Activated CD8-positive, alpha-beta T cell treated with anti-CD3 and anti-CD28 coated beads, Interleukin-2, amount 10 ng/mL, durations not matched to agents 7 days and 5 days (primary cell): ENCODE measurements around the gene SRPK3. TPM values are rescaled to one million over a fixed set of nuclear protein-coding genes. Genes with fewer than 3 reads are reported as not detected.
A peak's percentile ranks its signal among the peaks of the same experiment; 100 is the strongest.

ENCODE experiments used
- ATAC-seq: fragments of 150-1000 bp; cut with Tn5 transposase; one replicate; pipeline ENCODE4 v1.10.0; 2021; ENCODE audit warnings: moderate library complexity
- CTCF ChIA-PET: fragments of 350-600 bp; sonication (Branson Sonifier 250); formaldehyde crosslinking; loops from one replicate; lab custom pipeline; 2021; ENCODE audit warnings: antibody characterized with exemption; lab: Charles Lee
- POLR2A ChIA-PET: fragments of 350-600 bp; sonication (Branson Sonifier 250); formaldehyde crosslinking; loops from one replicate; lab custom pipeline; 2021; ENCODE audit warnings: antibody characterized with exemption; lab: Charles Lee
- DNase-seq: peaks from one replicate; pipeline ENCODE4 v3.0.0-alpha.2; 2020
- H3K27ac Mint-ChIP-seq: one replicate; pipeline ENCODE4 v1.8.0; 2021; ENCODE audit warnings: mild to moderate bottlenecking, mixed read lengths
- H3K27me3 Mint-ChIP-seq: one replicate; pipeline ENCODE4 v1.8.0; 2021; ENCODE audit warnings: low read depth, mixed read lengths
- H3K36me3 Mint-ChIP-seq: one replicate; pipeline ENCODE4 v1.8.0; 2021; ENCODE audit warnings: low read depth, mixed read lengths
- H3K4me1 Mint-ChIP-seq: one replicate; pipeline ENCODE4 v1.8.0; 2021; ENCODE audit warnings: low read depth, mixed read lengths
- H3K4me3 Mint-ChIP-seq: one replicate; pipeline ENCODE4 v1.8.0; 2021; ENCODE audit warnings: mild to moderate bottlenecking, mixed read lengths
- H3K9me3 Mint-ChIP-seq: one replicate; pipeline ENCODE4 v1.8.0; 2022; ENCODE audit warnings: mixed read lengths; ENCODE audit not compliant: insufficient read depth
- total RNA-seq, 2 experiments: library from RNA; stranded (reverse); gene quantifications; one replicate each; pipeline ENCODE4 v1.2.3, GENCODE V29; 2021

SRPK3 gene
- total RNA-seq, 2 experiments from 2014 or later: not detected

DNA sequence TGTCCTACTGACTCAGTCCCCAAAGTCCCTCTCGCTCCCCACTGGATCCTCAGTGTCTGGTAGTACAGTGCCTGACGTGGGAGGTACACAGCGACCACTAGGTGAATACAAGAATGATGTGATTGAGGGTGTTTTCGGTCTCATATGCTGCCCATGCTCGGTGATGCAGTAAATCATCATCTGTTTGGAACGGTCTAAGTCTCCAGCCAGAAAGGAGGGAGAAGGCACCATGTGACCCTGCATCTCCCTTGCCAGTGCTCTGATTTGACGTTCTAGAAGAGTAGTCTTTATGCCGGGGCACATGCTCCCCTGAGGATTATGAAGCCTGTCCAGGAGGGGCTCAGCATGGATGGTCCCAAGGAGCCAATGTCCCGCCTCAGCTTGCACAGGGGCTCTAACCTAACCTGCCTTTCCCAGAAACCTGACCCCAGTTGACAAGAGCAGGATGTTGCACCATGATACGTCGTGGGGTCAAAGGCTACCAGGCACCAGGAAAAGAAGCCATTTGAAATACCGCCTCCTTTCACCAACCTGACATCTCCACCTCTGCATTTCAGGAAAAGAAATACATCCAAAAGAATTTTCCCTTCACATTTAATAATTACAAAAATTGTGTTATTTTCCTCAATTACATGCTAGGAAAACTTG lies 30.6 kb upstream of the SRPK3 start:
- no peak overlapping the region for H3K27ac Mint-ChIP-seq
- DNase-seq: no peak
- no peaks in the 10 kb centered on the region for H3K36me3 Mint-ChIP-seq
- POLR2A ChIA-PET: no interaction called here
- CTCF ChIA-PET: no interaction called here
- H3K4me1 Mint-ChIP-seq: no peaks in the 10 kb centered on the region
- H3K27me3 Mint-ChIP-seq: peaks cover 10% of the 10 kb centered on the region
- no peak for ATAC-seq
- H3K4me3 Mint-ChIP-seq: no peak overlapping the region
- no peaks in the 10 kb centered on the region for H3K9me3 Mint-ChIP-seq

DNA sequence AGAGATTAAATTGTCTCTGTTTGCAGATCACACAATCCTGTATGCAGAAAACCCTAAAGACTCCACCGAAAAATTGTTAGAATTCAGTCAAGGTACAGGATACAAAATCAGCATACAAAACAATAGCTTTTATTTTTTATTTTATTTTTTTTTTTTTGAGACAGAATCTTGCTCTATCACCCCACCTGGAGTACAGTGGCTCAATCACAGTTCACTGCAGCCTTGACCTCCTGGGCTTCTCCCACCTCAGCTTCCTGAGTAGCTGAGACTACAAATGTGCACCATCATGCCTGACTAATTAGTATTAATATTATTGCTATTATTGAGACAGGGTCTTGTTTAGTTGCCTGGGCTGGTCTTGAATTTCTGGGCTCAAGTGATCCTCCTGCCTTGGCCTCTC lies 25.7 kb upstream of the SRPK3 start:
- Mint-ChIP-seq H3K27me3 (peaks cover 10% of the 10 kb centered on the region), H3K4me3 (no peak overlapping the region), H3K36me3 (no peaks in the 10 kb centered on the region), H3K27ac (no peak overlapping the region), H3K4me1 (no peaks in the 10 kb centered on the region), H3K9me3 (no peaks in the 10 kb centered on the region)
- ChIA-PET CTCF (interaction anchor here (1.0 kb wide), 1 partner anchor 195 kb away, joined by 3 read pairs; no protein-coding TSS in a partner anchor), POLR2A (no interaction called here)
- ATAC-seq (no peak), DNase-seq (no peak)

DNA sequence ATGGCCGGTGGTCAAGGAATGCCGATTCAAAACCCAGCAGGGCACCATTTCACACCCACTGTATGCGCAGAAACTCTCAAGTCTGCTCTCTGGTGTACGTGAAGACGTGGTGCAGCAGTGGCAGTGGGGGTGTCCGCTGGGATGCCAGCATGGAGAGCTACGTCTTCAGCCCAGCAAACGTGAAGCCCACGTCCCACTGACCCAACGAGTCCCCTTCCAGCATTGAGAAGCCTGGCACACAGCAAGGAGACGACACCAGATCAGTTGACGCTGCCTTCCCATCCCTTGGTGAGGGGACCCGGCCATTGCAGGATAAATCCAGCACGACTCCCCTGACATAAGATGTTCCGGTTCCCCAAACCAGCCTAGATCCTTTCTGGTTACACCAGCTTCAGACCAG lies 19.0 kb upstream of the SRPK3 start:
- H3K36me3 Mint-ChIP-seq: no peaks in the 10 kb centered on the region
- ATAC-seq (no peak), DNase-seq (no peak)
- H3K4me3 Mint-ChIP-seq: no peak overlapping the region
- H3K9me3 Mint-ChIP-seq: no peaks in the 10 kb centered on the region
- peaks cover 4% of the 10 kb centered on the region for H3K27me3 Mint-ChIP-seq
- no peak overlapping the region for H3K27ac Mint-ChIP-seq
- POLR2A ChIA-PET: no interaction called here
- H3K4me1 Mint-ChIP-seq: peaks cover 15% of the 10 kb centered on the region
- CTCF ChIA-PET: no interaction called here

DNA sequence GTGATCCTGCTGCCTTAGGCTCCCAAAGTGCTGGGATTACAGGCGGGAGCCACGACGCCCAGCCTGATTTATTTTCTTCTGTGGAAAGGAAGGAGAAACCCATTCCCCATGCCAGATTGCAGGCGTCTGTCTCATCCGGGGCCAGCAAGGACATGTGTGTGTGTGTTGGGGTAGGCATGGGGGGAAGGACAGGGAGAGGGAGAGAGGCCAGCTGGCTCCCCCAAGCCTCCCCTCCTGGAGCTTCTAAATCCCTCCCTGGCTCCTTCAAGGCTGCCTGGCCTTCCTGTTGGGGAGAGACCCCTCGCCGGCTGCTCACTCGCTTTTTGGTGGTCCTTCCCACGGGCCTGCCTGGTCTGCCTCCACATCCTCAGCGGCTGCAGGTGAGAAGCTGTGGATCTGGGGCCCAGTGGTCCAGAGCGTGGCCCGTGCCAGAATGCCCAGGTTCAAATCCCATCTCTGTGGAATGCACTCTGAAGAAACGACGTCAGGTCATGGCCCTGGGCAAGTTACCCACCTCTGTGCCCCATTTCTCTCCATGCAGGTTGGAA lies 18.1 kb upstream of the SRPK3 start:
- ChIA-PET CTCF (interaction anchor here (1.0 to 1.4 kb wide), 2 partner anchors 9 to 206 kb away, joined by 3 read pairs; no protein-coding TSS in a partner anchor), POLR2A (interaction anchor here (0.8 kb wide), 1 partner anchor 150 kb away, joined by 4 read pairs; no protein-coding TSS in a partner anchor)
- H3K9me3 Mint-ChIP-seq: no peaks in the 10 kb centered on the region
- no peak overlapping the region for H3K4me3 Mint-ChIP-seq
- no peaks in the 10 kb centered on the region for H3K36me3 Mint-ChIP-seq
- H3K27me3 Mint-ChIP-seq: peaks cover under 1% of the 10 kb centered on the region
- H3K27ac Mint-ChIP-seq: no peak overlapping the region
- H3K4me1 Mint-ChIP-seq: peaks cover 16% of the 10 kb centered on the region
- DNase-seq (no peak), ATAC-seq (no peak)

DNA sequence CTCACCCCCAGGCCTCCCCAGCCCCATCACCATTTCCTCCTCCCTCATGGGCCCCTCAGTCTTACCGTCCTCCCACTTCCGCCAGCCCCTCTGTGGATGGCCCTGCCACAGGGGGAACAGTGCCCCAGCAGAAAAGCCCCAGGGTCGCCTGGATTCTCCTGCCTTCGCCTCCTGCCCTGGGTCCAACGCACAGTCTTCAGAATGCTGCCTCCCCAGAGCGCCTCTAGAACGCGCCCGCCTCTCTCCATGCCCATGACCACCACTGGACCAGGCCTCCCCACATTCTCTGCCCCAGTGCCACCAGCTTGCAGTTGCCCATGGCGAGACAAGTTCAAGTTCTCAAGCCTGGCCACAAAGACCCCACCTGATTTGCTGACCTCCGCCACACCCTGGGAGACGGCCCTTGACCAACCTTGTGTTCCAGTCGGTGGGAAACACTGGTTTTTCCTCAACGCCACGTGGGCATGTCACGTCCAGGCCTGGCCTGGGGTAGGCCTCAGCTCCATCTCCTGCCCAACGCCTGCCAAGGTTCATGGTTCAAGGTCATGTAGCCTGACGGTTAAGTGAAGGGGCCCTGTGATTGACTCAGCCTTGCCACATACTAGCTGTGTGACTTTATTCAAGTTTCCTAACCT lies 17.4 kb upstream of the SRPK3 start:
- Mint-ChIP-seq H3K4me3 (no peak overlapping the region), H3K4me1 (peaks cover 22% of the 10 kb centered on the region), H3K36me3 (no peaks in the 10 kb centered on the region), H3K9me3 (no peaks in the 10 kb centered on the region), H3K27ac (no peak overlapping the region), H3K27me3 (no peaks in the 10 kb centered on the region)
- ChIA-PET CTCF (interaction anchor here (0.7 to 1.4 kb wide), 8 partner anchors 10 to 205 kb away, joined by 3 to 4 read pairs (median 3); no protein-coding TSS in a partner anchor), POLR2A (interaction anchor here (0.8 kb wide), 1 partner anchor 149 kb away, joined by 4 read pairs; no protein-coding TSS in a partner anchor)
- no peak for ATAC-seq
- no peak for DNase-seq

DNA sequence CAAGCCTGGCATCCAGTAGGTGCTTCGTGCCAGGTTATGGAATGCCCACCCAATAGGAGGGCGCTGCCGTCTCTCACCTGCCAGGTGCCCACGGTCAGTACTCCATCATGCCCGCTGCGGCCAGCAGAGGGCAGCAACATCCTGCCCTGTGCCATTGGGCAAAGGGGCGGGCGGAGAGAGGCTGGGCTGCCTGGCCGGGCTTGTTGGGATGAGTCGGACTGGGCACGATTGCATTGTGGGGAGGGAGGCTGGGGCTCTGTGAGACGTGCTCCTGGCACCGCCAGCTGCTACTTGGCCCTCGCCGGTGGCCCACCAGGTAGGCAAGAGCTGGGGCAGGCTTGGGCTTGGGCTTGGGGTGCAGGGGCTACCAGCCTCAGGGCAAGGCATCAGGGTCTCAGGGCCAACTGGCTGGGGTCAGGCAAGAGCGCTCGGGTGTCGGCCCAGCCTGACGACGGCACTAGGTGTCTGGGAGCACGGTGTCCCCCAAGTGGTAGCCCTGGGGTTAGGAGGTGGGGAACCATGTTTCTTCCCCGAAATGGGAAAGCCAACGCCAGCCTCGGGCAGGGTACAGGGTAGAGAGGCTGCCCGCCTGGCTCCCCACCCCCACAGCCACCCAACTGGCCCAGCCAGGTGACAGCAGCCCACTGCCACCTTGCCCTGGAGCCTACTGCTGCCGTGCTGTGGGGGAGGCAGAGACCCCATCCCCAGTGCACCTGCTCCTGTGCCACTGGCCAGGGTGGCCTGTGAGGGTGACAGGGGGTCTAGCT lies 16.7 kb upstream of the SRPK3 start, which contains the start of gene PLXNB3:
TSS of gene PLXNB3 (plus strand) at position 261 of the 767 bp plus-strand sequence. CDS start 1,287 bp downstream, outside the sequence.
- ATAC-seq: peak; percentile 86
- POLR2A ChIA-PET: no interaction called here

DNA sequence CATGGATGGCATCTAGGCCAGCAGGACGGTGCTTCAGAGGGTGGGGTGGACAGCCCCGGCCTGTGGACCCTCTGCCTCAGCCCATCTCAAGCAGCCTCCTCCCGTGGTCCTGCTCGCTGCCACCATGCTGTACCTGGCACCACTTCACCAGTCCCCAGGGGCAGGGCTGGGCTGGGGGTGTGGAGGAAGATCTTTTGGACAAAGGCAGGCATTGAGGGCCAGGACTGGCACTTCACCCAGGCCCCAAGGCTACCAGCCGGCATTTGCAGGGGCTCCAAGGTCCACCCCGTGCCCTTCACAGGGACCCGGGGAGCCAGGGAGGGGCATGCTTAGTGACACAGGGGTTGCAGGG lies 16.1 kb upstream of the SRPK3 start:
- Mint-ChIP-seq H3K4me1 (peaks cover 22% of the 10 kb centered on the region), H3K27ac (no peak overlapping the region), H3K9me3 (no peaks in the 10 kb centered on the region), H3K27me3 (no peaks in the 10 kb centered on the region), H3K36me3 (no peaks in the 10 kb centered on the region), H3K4me3 (no peak overlapping the region)
- ATAC-seq (no peak), DNase-seq (no peak)
- POLR2A ChIA-PET: no interaction called here
- CTCF ChIA-PET: interaction anchor here (0.6 to 1.2 kb wide), 4 partner anchors 19 to 188 kb away, joined by 3 to 4 read pairs (median 3); no protein-coding TSS in a partner anchor

More for the DNA sequence above, 16.7 kb upstream of the SRPK3 start, which contains the start of gene PLXNB3:
- Mint-ChIP-seq H3K36me3 (no peaks in the 10 kb centered on the region), H3K4me3 (no peak within 1 kb of the TSS), H3K9me3 (no peaks in the 10 kb centered on the region), H3K4me1 (peaks cover 22% of the 10 kb centered on the region), H3K27ac (no peak within 1 kb of the TSS), H3K27me3 (no peaks in the 10 kb centered on the region)
- peak; percentile 76 for DNase-seq
- CTCF ChIA-PET: interaction anchor here (0.6 to 1.4 kb wide), 8 partner anchors 19 to 204 kb away, joined by 3 to 4 read pairs (median 3); no protein-coding TSS in a partner anchor

DNA sequence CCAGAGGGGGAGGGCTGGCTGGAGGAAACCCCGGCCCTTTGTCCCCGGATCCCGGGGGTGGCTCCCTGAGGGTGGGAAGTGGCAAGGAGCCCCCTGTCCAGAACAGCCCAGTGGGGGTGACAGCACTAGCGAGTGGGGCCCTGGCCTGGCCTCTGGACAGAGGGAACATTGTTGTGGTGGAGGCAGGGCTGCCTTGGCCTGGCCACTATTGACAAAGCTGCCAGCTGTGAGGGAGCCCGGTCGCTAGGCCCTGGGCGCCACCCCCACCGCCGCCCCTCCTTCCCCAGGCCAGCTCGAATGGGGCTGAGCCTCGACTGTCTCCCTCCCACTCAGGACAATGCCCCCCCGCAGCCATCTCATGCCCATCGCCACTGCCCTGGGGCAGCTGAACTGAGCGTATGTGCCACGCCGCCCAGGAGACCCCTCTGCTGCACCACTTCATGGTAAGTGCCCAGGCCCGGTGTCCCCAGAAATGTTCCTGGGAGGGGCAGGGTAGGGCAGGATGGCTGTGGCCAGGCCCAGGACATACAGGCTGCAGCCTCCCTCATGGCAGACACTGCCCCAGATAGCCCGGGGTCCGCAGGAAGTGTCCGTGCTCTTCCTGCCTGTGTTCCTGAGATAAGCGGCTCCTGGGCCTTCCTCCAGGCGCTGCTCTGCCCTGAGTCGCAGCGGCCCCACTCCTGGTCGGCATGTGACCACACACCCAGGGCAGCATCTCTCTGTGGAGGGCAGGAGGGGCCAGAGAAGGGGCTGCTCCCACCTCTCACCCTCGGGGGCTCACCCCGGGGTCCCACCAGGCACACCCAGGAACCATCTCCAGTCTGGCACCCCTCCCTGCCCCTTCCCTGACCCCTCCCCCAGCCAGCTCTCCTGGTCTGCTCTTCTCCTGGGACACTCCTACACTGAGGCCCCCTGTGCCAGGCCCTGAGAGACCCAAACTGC lies 15.4 kb upstream of the SRPK3 start:
- POLR2A ChIA-PET: no interaction called here
- no peaks in the 10 kb centered on the region for H3K36me3 Mint-ChIP-seq
- CTCF ChIA-PET: interaction anchor here (1.2 kb wide), 1 partner anchor 163 kb away, joined by 3 read pairs; no protein-coding TSS in a partner anchor
- peak overlapping the region; percentile 67 for H3K27ac Mint-ChIP-seq
- H3K4me3 Mint-ChIP-seq: no peak overlapping the region
- ATAC-seq (no peak), DNase-seq (no peak)
- no peaks in the 10 kb centered on the region for H3K27me3 Mint-ChIP-seq
- peaks cover 22% of the 10 kb centered on the region for H3K4me1 Mint-ChIP-seq
- no peaks in the 10 kb centered on the region for H3K9me3 Mint-ChIP-seq

DNA sequence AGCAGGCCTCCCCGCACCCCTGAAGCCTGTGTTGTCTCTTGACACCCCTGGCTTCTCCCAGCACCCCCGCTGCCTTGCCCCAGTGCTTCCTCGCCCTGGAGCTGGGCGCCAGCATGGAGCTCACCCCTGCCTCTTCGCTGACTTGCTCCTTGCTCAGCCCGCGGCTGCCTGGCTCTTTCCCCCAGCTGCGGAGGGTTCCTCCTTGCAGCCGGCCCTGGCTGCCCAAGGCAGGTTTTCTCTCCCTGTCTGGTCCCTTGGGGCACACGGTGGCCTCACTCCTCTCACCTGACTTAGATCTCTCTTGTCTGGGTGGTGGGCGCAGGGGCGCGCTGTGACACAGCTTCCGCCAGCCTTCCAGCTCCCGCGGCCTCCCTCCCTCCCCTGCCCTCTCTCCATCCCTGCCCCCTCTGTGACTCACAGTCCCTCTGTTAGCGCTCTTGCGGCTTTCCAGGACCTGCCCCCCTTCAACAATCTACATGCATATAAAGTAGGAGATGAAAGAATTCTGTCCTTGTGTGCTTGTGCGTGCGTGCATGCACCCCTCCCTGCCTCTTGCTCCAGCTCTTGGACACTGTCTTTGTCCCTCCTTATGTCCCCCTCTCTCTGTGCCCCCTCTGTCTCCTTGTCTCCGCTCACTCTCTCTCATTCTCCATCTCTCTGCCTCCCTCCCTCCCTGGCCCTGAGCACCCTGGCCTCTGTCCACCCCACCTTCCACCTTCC lies 14.6 kb upstream of the SRPK3 start:
- H3K4me3 Mint-ChIP-seq: peak overlapping the region; percentile 28
- no peaks in the 10 kb centered on the region for H3K9me3 Mint-ChIP-seq
- H3K27ac Mint-ChIP-seq: peak overlapping the region; percentile 67
- ChIA-PET CTCF (interaction anchor here (1.2 kb wide), 1 partner anchor 162 kb away, joined by 3 read pairs; no protein-coding TSS in a partner anchor), POLR2A (interaction anchor here (1.7 kb wide), 1 partner anchor 631 kb away, joined by 4 read pairs; no protein-coding TSS in a partner anchor)
- ATAC-seq (peak; percentile 66), DNase-seq (peak; percentile 59)
- H3K4me1 Mint-ChIP-seq: peaks cover 22% of the 10 kb centered on the region
- no peaks in the 10 kb centered on the region for H3K27me3 Mint-ChIP-seq
- no peaks in the 10 kb centered on the region for H3K36me3 Mint-ChIP-seq
